NCI-H69 (cell line): ENCODE results near the gene ARAP1.

Experiments used
- DNase-seq: peaks from one replicate; lab custom pipeline; 2025; lab: John Stamatoyannopoulos, UW

Gene ARAP1

DNA sequence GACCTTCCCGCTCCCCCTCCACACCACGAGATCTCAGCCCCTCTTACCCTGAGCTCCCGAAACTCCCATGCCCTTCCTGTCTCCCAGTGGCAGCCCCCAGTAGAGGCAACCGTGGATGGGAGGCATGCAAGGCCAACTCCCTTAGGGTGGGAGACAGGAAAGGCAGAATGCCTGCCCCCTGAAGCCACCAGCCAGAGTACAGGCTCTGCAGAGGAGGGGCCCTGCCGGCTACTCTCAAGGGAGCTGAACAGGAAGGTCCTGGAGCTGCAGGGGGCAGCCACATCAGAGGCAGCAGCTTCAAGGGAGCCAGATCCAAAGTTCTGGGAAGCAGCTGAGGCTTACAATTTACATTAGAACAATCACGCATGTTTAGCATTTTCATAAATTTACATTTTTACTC, 116.3 kb downstream of the ARAP1 start:
- DNase-seq = peak; percentile 45

- no peak for DNase-seq
Observed at GRCh38 chr11:72635309-72635915, 116.8 kb downstream of the ARAP1 start.
